ENCODE results near the gene CA12.

- no peak for TF ChIP-seq POLR2AphosphoS5 (IDR thresholded peaks at IDR 0.05; ENCODE audit: borderline replicate concordance, low read depth, low read length)
- TF ChIP-seq EZH2 (IDR thresholded peaks at IDR 0.05), result no peak
- TF ChIP-seq FOXP2 (optimal IDR thresholded peaks at IDR 0.05; ENCODE audit: control extremely low read depth, extremely low read length, insufficient read depth), result no peak
Observed at GRCh38 chr15:63351170-63351569, 30.5 kb downstream of the CA12 start.
